VCaP (cell line): ENCODE measurements around the gene CD247.
"Not testable (repeated sequence)": the region's sequence is repeated elsewhere in the genome, so short reads cannot be mapped to it uniquely, and the experiment has no call there.

Source experiments
- H3K27ac ChIP-seq: fragments of 450-650 bp; 2 replicates; pipeline ENCODE4 v1.5.1; 2017
- TF ChIP-seq, protein P1 (sequence below): fragments of 450-650 bp; conservative IDR thresholded peaks from 2 replicates; pipeline ENCODE4 v1.5.1; 2017; ENCODE audit warnings: mild to moderate bottlenecking, moderate library complexity

The CD247 gene

GRCh38 chr1:167561753-167562152 lies 43.4 kb upstream of the CD247 start:
- no peak overlapping the region for H3K27ac ChIP-seq
- TF ChIP-seq, protein P1, sequence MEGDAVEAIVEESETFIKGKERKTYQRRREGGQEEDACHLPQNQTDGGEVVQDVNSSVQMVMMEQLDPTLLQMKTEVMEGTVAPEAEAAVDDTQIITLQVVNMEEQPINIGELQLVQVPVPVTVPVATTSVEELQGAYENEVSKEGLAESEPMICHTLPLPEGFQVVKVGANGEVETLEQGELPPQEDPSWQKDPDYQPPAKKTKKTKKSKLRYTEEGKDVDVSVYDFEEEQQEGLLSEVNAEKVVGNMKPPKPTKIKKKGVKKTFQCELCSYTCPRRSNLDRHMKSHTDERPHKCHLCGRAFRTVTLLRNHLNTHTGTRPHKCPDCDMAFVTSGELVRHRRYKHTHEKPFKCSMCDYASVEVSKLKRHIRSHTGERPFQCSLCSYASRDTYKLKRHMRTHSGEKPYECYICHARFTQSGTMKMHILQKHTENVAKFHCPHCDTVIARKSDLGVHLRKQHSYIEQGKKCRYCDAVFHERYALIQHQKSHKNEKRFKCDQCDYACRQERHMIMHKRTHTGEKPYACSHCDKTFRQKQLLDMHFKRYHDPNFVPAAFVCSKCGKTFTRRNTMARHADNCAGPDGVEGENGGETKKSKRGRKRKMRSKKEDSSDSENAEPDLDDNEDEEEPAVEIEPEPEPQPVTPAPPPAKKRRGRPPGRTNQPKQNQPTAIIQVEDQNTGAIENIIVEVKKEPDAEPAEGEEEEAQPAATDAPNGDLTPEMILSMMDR = no peak

DNA sequence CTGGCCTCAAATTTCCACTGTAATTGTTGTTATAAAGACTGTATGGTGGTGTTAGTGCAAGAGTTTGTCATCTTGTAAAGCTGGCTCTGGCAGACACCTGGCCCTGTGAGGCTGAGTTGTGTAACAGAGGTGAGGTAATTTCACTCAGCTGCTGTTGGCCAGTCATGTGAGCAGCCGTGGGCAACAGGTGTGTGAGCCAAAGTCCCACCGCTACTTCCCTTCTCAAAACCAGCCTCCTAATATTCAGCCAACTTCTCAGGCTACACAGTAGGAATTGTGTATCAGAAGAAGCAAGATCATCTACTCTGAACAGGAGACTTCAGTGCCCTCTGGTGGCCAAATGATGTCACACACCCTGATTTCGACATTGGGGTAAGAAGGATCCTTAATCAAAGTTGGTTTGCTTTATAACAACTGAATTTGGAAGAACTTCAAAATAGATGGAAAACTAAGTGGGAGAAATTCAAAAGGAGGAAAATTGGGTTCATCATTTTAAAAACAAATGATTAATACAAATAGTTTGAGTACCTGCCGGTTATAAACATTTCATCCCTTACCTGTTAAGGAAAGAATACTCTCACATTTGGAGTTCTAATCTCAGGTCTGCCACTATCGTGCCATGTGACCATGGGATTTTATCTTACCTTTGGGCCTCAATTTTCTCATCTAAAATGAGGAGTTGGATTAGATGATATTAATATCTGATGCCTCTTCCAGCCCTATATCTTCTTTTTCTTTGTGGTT lies 37.8 kb upstream of the CD247 start:
- no peak overlapping the region for H3K27ac ChIP-seq
- TF ChIP-seq, protein P1 = peak; percentile 89

DNA sequence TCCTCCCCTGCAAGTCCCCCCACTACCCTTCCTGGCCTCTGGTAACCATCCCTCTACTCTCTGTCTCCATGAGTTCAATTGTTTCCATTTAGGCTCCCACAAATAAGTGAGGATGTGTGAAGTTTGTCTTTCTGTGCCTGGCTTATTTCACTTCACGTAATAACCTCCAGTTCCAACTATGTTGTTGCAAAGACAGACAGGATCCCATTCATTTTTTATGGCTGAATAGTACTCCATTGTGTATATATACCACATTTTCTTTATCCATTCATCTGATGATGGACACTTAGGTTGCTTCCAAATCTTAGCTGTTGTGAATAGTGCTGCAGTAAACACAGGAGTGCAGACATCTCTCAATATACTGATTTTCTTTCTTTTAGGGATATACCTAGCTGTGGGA lies 36.7 kb upstream of the CD247 start:
- not testable (repeated sequence) for H3K27ac ChIP-seq

GRCh38 chr1:167554028-167554779 lies 35.9 kb upstream of the CD247 start:
- peak overlapping the region; percentile 79 for H3K27ac ChIP-seq
- TF ChIP-seq, protein P1 = no peak

GRCh38 chr1:167553136-167554027 lies 35.1 kb upstream of the CD247 start, which contains the start of gene CREG1:
TSS of gene CREG1 (minus strand) at chr1:167553762.
- TF ChIP-seq, protein P1 = no peak

DNA sequence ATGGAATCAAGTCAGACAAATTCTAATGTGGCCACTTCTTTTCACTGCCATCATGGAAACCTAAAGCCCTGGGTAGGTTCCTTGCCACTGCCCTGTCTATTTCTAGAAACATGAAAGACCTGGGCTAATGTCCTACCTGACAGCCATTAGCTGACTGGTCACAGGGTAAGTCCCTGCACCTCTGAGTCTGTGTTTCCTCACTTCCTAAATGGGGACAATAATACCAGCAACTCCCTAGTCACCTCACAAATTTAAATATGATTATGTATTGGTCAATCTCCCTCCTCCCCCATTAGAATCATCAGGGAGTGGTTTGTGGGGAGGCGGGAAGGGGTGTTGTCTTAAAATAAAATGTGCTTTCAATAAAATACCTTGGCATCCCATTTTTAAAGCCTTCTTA lies 33.0 kb upstream of the CD247 start:
- no peak overlapping the region for H3K27ac ChIP-seq
- TF ChIP-seq, protein P1 = no peak

More at GRCh38 chr1:167553136-167554027, 35.1 kb upstream of the CD247 start, which contains the start of gene CREG1:
- H3K27ac ChIP-seq = peak within 1 kb of the TSS; percentile 79

DNA sequence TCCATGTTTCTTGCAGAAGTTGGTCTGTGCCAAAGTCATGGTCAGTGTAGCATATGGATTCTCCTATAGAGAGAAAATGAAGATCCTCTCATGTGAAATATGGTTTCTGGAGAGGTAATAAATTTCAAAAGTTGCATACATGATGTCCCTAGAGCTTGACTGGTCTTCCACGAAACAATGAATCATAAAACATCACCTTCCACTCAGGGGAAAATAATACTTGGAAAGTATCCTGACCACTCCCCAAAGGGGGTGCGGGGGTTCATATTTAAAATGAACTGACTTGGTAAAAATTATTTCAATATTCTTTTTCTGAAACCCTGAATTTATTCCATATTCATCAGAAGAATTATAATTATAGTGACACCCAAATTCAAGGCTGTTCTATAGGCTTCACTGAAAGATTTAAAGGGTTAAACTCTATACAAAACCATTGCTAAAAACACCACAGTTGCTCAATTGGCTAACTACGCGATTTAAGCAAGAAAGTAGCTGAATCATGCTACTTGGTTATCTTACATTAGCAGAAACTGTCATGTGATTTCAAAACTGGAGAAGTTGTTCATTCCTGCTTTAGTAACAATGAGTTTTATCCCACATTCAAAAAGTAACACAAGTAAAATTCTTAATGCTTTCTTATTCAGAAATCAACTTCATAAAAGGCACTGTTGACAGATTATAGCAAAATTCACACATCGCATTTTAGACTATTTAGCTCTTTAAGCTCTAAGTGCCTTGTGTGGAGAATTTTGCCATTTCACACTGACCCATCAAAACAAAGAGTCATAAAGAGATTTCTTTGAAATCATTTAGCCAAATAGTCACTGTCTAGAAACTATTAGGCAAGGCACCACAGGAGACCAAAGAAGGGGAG lies 30.0 kb upstream of the CD247 start:
- H3K27ac ChIP-seq = no peak overlapping the region
- TF ChIP-seq, protein P1 = no peak
